Type B pancreatic cell (in vitro differentiated cells): ENCODE data around the gene GPA33. TPM values are rescaled to one million over a fixed set of nuclear protein-coding genes. Genes with fewer than 3 reads are reported as not detected.
A peak's percentile ranks its signal among the peaks of the same experiment; 100 is the strongest.

ENCODE experiments used
- DNase-seq: peaks from one replicate; pipeline ENCODE4 v3.0.0; 2021; ENCODE audit warnings: mixed read lengths; ENCODE audit not compliant: unreplicated experiment; ENCODE audit errors: extremely low spot score
- H3K27ac Mint-ChIP-seq: 2 replicates; pipeline ENCODE4 v1.8.0; 2021; ENCODE audit warnings: mild to moderate bottlenecking, mixed read lengths
- H3K27me3 Mint-ChIP-seq: 2 replicates; pipeline ENCODE4 v1.8.0; 2021; ENCODE audit warnings: mixed read lengths
- H3K36me3 Mint-ChIP-seq: 2 replicates; pipeline ENCODE4 v1.8.0; 2021; ENCODE audit warnings: mixed read lengths
- H3K4me1 Mint-ChIP-seq: one replicate; pipeline ENCODE4 v1.8.0; 2021; ENCODE audit warnings: mixed read lengths; ENCODE audit not compliant: unreplicated experiment
- H3K4me3 Mint-ChIP-seq: 2 replicates; pipeline ENCODE4 v1.8.0; 2021; ENCODE audit warnings: mild to moderate bottlenecking, mixed read lengths
- H3K9me3 Mint-ChIP-seq: 2 replicates; pipeline ENCODE4 v1.8.0; 2021; ENCODE audit warnings: mixed read lengths
- total RNA-seq: library from RNA; stranded (reverse); gene quantifications from 2 replicates; pipeline ENCODE4 v1.2.1, GENCODE V29; 2021; ENCODE audit warnings: low replicate concordance
- TF ChIP-seq, protein P1 (sequence below): fragments of 200-600 bp; sonication (generic); conservative IDR thresholded peaks from 2 replicates; pipeline ENCODE4 v1.5.0; 2021; ENCODE audit warnings: antibody characterized with exemption, mild to moderate bottlenecking

The GPA33 gene
- total RNA-seq, 1 donor from 2014 or later: 0.68 TPM

DNA sequence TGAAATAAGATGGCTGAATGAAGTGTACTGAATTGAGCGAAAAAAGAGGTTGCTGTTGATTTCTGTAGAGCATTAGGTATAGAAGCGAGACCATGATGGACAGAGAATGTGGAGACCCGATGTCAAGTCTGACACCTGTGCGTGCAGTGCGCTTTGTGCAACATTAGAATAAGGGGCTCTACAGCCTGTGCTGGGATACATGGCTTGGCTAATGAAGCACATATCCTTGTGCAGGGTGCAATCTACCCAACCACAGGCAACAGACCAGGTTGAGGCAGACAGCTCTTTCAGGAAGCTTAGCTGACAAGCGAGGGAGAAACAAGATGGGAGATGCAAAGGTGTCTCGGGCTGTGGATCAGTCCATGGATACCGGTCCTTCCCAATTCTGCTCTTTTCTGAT, 18.9 kb downstream of the GPA33 start:
- peaks cover 21% of the 10 kb centered on the region for H3K27me3 Mint-ChIP-seq
- no peak overlapping the region for H3K4me3 Mint-ChIP-seq
- no peaks in the 10 kb centered on the region for H3K36me3 Mint-ChIP-seq
- TF ChIP-seq, protein P1, sequence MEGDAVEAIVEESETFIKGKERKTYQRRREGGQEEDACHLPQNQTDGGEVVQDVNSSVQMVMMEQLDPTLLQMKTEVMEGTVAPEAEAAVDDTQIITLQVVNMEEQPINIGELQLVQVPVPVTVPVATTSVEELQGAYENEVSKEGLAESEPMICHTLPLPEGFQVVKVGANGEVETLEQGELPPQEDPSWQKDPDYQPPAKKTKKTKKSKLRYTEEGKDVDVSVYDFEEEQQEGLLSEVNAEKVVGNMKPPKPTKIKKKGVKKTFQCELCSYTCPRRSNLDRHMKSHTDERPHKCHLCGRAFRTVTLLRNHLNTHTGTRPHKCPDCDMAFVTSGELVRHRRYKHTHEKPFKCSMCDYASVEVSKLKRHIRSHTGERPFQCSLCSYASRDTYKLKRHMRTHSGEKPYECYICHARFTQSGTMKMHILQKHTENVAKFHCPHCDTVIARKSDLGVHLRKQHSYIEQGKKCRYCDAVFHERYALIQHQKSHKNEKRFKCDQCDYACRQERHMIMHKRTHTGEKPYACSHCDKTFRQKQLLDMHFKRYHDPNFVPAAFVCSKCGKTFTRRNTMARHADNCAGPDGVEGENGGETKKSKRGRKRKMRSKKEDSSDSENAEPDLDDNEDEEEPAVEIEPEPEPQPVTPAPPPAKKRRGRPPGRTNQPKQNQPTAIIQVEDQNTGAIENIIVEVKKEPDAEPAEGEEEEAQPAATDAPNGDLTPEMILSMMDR: no peak
- no peak overlapping the region for H3K27ac Mint-ChIP-seq
- H3K4me1 Mint-ChIP-seq: no peaks in the 10 kb centered on the region
- no peaks in the 10 kb centered on the region for H3K9me3 Mint-ChIP-seq
- no peak for DNase-seq

DNA sequence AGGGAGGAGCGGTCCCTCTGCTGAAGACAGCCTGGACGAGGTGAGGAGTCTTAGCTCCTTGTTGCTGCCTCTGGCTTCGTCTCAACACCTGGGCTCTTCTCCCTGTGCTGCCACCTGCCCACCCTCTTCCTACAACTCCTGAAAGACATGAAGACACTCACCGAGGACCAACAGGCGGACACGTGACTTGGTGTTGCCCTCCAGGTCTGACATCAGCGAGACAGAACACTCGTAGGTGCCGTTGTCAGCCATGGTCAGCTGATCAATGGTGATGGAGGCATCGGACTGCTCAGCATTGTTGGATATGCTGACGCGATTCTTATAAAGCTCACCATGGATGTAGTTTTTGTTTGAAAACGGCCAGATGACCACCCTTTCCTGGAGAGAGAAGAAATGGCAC, 21.4 kb downstream of the GPA33 start:
- TF ChIP-seq, protein P1: no peak
- DNase-seq: no peak
- no peaks in the 10 kb centered on the region for H3K36me3 Mint-ChIP-seq
- H3K27me3 Mint-ChIP-seq: peaks cover 12% of the 10 kb centered on the region
- no peak overlapping the region for H3K4me3 Mint-ChIP-seq
- no peaks in the 10 kb centered on the region for H3K4me1 Mint-ChIP-seq
- no peak overlapping the region for H3K27ac Mint-ChIP-seq
- no peaks in the 10 kb centered on the region for H3K9me3 Mint-ChIP-seq

DNA sequence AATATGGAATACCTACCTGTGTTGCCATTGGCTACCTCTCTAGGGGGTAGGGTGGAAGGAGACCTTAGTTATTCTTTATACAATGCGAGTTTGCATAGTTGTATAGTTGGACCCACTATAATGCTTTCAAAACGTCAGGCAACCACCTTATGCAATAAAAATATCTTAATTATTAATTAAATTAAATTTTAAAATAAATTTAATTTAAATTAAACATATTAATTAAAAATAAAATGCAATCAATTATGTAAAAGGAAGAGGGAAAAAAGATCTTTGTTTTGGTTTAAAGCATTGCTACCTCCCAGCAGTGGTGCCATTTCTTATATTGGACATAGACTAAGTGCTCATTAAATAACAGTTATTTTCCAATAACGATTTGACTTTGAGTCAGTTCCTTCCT, 22.3 kb downstream of the GPA33 start:
- Mint-ChIP-seq H3K9me3 (no peaks in the 10 kb centered on the region), H3K27me3 (peaks cover 12% of the 10 kb centered on the region), H3K36me3 (no peaks in the 10 kb centered on the region), H3K27ac (no peak overlapping the region), H3K4me1 (no peaks in the 10 kb centered on the region), H3K4me3 (no peak overlapping the region)
- TF ChIP-seq, protein P1: no peak
- no peak for DNase-seq

DNA sequence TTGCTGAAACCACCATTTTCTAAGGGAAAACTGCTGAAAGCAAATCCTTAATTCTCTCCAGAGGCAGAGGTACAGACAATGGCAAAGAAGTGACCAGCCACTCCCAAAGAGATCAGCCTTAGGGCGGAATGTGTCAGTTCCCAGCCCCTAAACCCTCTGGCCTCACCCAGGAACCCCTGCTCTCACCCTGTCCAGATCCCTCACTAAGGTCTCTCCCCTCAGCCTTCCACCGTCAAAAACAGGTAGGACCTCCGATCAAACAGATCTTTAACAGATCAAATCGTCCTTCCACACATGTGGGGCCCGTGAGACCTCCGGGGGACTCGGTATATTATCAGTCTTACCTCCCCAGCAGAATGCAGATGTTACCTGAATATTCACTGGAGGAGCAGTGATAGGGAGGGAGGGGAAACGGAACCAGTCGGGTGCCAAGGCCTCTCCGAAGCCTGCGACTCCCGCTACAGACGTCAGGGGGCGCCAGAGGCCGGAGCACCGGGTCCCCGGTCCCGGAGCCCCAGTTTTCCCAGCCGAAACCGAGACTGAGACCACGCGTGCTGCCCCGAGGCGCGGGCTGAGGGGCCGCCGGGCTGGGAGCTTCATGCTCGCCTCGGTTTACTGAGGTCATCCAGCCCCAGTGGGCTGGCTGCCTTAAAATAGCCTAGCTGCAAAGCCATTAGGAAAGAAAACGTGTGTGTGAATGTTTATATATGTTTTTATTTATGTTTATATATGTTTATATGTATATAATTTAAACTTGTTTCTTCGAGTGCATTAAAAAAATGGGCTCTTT, 23.6 kb downstream of the GPA33 start:
- peak overlapping the region; percentile 78 for H3K4me3 Mint-ChIP-seq
- H3K27me3 Mint-ChIP-seq: peaks cover 12% of the 10 kb centered on the region
- H3K36me3 Mint-ChIP-seq: no peaks in the 10 kb centered on the region
- no peak overlapping the region for H3K27ac Mint-ChIP-seq
- H3K9me3 Mint-ChIP-seq: no peaks in the 10 kb centered on the region
- H3K4me1 Mint-ChIP-seq: no peaks in the 10 kb centered on the region
- TF ChIP-seq, protein P1: peak; percentile 98
- peak; percentile 90 for DNase-seq

DNA sequence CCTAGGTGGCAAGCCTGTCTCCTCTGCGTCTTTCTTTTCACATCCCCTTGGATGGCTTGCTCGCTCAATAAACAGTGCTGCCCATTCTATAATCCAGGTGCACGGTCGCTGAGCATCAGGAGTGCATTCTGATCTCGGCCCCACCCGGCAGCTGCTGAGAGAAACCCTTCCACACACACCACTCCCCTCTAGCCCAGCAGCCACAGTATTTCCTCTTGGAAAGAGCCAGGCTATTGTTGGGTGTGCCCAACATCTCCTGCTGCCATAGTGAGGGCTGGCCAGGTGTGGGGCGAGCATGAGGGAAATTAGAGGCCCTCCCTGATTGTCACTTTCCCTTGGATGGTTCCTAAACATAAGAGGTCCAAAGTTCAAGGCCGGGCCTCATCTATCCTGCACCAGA, 24.7 kb downstream of the GPA33 start:
- Mint-ChIP-seq H3K9me3 (no peaks in the 10 kb centered on the region), H3K27ac (no peak overlapping the region), H3K27me3 (peaks cover 17% of the 10 kb centered on the region), H3K4me1 (no peaks in the 10 kb centered on the region), H3K36me3 (no peaks in the 10 kb centered on the region), H3K4me3 (no peak overlapping the region)
- TF ChIP-seq, protein P1: no peak
- DNase-seq: no peak
